Natural killer cell (primary cell): Measurements from ENCODE around the gene CLEC18A. TPM values are rescaled to one million over a fixed set of nuclear protein-coding genes. Genes with fewer than 3 reads are reported as not detected.

Source experiments
- ATAC-seq, 3 donors: fragments of 150-1000 bp in 2 of 3; fragments of 200-7000 bp in 1 of 3; cut with Tn5 transposase; 1 replicate in 1 of 3; 2 replicates in 2 of 3; pipeline ENCODE4 v1.10.0; 2021; ENCODE audit warnings: mild to moderate bottlenecking in 2 of 3, moderate library complexity in 2 of 3
- DNase-seq, 2 donors: peaks; one replicate each; pipeline versions ENCODE4 v3.0.0 to v3.0.0-alpha.2; 2013 to 2021; ENCODE audit warnings: mixed read lengths in 1 of 2
- H3K27ac ChIP-seq: one replicate; pipeline ENCODE4 v1.5.1; 2013; ENCODE audit warnings: mild to moderate bottlenecking, low read length
- H3K27me3 ChIP-seq: one replicate; pipeline ENCODE4 v1.6.1; 2013; ENCODE audit warnings: low read length; ENCODE audit not compliant: control insufficient read depth, insufficient read depth
- H3K36me3 ChIP-seq: one replicate; pipeline ENCODE4 v1.6.1; 2013; ENCODE audit warnings: low read length; ENCODE audit not compliant: control insufficient read depth, insufficient read depth
- H3K4me1 ChIP-seq: one replicate; pipeline ENCODE4 v1.6.1; 2013; ENCODE audit warnings: low read length; ENCODE audit not compliant: control insufficient read depth, insufficient read depth
- H3K4me3 ChIP-seq: one replicate; pipeline ENCODE4 v1.5.1; 2013; ENCODE audit warnings: low read length
- H3K9me3 ChIP-seq: one replicate; pipeline ENCODE4 v1.6.1; 2013; ENCODE audit warnings: low read length; ENCODE audit not compliant: control insufficient read depth, insufficient read depth
- H3K27ac Mint-ChIP-seq, 2 donors: one replicate each; pipeline ENCODE4 v1.8.0; 2022; ENCODE audit warnings: mild to moderate bottlenecking in 2 of 2, mixed read lengths in 2 of 2, moderate library complexity in 1 of 2
- H3K27me3 Mint-ChIP-seq, 2 donors: one replicate each; pipeline ENCODE4 v1.8.0; 2022; ENCODE audit warnings: low read depth in 2 of 2, mixed read lengths in 2 of 2
- H3K36me3 Mint-ChIP-seq: one replicate; pipeline ENCODE4 v1.8.0; 2022; ENCODE audit warnings: mixed read lengths
- H3K4me1 Mint-ChIP-seq, 2 donors: one replicate each; pipeline ENCODE4 v1.8.0; 2022; ENCODE audit warnings: mixed read lengths in 2 of 2
- H3K4me3 Mint-ChIP-seq: one replicate; pipeline ENCODE4 v1.8.0; 2022; ENCODE audit warnings: mild to moderate bottlenecking, moderate library complexity, mixed read lengths
- H3K9me3 Mint-ChIP-seq, 2 donors: one replicate each; pipeline ENCODE4 v1.8.0; 2022; ENCODE audit warnings: mixed read lengths in 2 of 2
- WGBS: methylation state at CpG from one replicate; pipeline ENCODE4 v1.1.7; 2013; ENCODE audit warnings: missing lambda C conversion rate; ENCODE audit not compliant: insufficient coverage; 5-methylcytosine and 5-hydroxymethylcytosine counted together
- intact Hi-C: fragments of 100-400 bp; cut with micrococcal nuclease; formaldehyde crosslinking; loops from one replicate; pipeline ENCODE4 v1.14.2; 2022
- total RNA-seq, 4 donors: library from RNA; stranded (reverse); fragments of 120-200 nt in 1 of 4; gene quantifications; one replicate each; pipeline versions ENCODE4 v1.2.3 to v1.2.4, GENCODE V29; 2013 to 2022
- TF ChIP-seq, protein P1 (sequence below): fragments of 200-600 bp; IDR thresholded peaks from one replicate; pipeline ENCODE4 v1.8.0; 2022; ENCODE audit warnings: antibody characterized with exemption

CLEC18A gene
- total RNA-seq, 3 donors from 2014 or later (not counting 1 experiment from before 2014, with no cell fraction given) = 2.3 to 2.7 (median 2.4) TPM

DNA sequence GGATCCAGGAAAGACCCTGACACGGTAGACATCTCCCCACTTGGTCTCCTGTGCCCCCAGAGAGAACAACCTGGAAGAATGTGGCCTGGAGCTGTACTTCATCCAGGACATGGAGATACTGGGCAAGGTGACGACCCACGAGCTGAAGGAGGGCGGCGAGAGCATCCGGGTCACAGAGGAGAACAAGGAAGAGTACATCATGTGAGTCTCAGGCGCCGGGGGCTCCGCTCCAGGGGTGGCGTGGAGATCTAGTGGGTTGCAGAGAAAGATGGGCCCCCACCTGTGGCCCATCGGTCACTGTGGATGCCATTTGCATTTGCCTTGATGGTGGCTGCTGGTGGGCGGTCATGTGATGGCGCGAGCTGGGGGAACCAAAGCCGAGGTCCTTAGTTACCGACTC lies 14.9 kb upstream of the CLEC18A start:
- ATAC-seq = no peak
- no peaks in the 10 kb centered on the region for H3K9me3 Mint-ChIP-seq
- H3K36me3 Mint-ChIP-seq = no peaks in the 10 kb centered on the region
- H3K27ac Mint-ChIP-seq = no peak overlapping the region
- Histone ChIP-seq H3K36me3 (peaks cover 87% of the 10 kb centered on the region), H3K27me3 (no peaks in the 10 kb centered on the region), H3K4me1 (no peaks in the 10 kb centered on the region), H3K27ac (no peak overlapping the region), H3K9me3 (no peaks in the 10 kb centered on the region), H3K4me3 (no peak overlapping the region)
- WGBS = 96% methylated on average over 16 of the region's 16 CpGs
- DNase-seq = no peak
- H3K27me3 Mint-ChIP-seq = no peaks in the 10 kb centered on the region
- no peak overlapping the region for H3K4me3 Mint-ChIP-seq
- intact Hi-C loops = no loop called here
- TF ChIP-seq, protein P1, sequence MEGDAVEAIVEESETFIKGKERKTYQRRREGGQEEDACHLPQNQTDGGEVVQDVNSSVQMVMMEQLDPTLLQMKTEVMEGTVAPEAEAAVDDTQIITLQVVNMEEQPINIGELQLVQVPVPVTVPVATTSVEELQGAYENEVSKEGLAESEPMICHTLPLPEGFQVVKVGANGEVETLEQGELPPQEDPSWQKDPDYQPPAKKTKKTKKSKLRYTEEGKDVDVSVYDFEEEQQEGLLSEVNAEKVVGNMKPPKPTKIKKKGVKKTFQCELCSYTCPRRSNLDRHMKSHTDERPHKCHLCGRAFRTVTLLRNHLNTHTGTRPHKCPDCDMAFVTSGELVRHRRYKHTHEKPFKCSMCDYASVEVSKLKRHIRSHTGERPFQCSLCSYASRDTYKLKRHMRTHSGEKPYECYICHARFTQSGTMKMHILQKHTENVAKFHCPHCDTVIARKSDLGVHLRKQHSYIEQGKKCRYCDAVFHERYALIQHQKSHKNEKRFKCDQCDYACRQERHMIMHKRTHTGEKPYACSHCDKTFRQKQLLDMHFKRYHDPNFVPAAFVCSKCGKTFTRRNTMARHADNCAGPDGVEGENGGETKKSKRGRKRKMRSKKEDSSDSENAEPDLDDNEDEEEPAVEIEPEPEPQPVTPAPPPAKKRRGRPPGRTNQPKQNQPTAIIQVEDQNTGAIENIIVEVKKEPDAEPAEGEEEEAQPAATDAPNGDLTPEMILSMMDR = no peak
- no peaks in the 10 kb centered on the region for H3K4me1 Mint-ChIP-seq

DNA sequence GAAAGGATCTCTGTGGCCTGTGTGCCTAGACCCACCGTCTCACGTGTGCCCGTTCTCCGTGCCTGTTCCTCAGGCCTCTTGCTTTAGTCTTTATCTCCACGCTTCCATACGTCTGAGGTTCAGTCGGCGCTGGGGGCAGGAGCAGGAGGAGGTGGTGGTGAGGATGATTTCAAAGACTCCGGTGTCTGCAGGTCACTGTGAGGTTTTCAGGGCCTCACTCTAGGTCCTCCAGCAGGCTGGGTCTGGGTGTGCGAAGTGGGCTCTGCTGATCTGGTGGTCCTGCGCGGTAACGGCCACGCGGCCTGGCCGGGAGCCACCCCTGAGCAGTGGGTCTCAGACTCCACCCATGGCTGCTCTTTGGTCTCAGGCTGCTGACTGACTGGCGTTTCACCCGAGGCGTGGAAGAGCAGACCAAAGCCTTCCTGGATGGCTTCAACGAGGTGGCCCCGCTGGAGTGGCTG lies 14.4 kb upstream of the CLEC18A start:
- ATAC-seq (no peak), DNase-seq (no peak)
- Mint-ChIP-seq H3K36me3 (no peaks in the 10 kb centered on the region), H3K27me3 (no peaks in the 10 kb centered on the region), H3K27ac (no peak overlapping the region), H3K4me3 (no peak overlapping the region), H3K4me1 (no peaks in the 10 kb centered on the region), H3K9me3 (no peaks in the 10 kb centered on the region)
- H3K36me3 ChIP-seq = peaks cover 84% of the 10 kb centered on the region
- H3K4me3 ChIP-seq = no peak overlapping the region
- 98% methylated on average over 21 of the region's 21 CpGs for WGBS
- H3K27me3 ChIP-seq = no peaks in the 10 kb centered on the region
- no peaks in the 10 kb centered on the region for H3K4me1 ChIP-seq
- TF ChIP-seq, protein P1 = no peak
- intact Hi-C loops = no loop called here
- H3K27ac ChIP-seq = no peak overlapping the region
- H3K9me3 ChIP-seq = no peaks in the 10 kb centered on the region

DNA sequence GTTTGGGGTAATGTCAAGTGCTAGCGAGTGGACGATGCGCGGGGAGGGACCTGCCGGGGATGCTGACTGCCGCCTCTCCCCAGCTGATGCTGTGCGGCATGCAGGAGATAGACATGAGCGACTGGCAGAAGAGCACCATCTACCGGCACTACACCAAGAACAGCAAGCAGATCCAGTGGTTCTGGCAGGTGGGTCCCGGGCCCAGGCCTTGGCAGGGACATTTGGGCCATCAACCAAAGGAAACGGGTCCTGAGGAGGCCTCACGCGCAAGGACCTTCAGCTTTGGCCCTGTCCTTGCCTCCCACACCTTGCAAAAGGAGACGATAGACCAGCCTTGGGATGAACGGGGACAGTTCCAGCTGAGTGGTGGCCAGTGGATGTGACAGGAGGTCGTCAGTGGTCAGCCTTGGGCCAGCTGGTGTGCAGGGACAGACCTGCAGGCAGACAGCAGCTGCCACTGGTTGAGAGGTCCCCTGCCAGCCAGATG lies 13.6 kb upstream of the CLEC18A start:
- Mint-ChIP-seq H3K9me3 (no peaks in the 10 kb centered on the region), H3K27ac (no peak overlapping the region), H3K27me3 (no peaks in the 10 kb centered on the region), H3K4me3 (no peak overlapping the region), H3K36me3 (no peaks in the 10 kb centered on the region), H3K4me1 (no peaks in the 10 kb centered on the region)
- TF ChIP-seq, protein P1 = no peak
- Histone ChIP-seq H3K27ac (no peak overlapping the region), H3K27me3 (no peaks in the 10 kb centered on the region), H3K9me3 (no peaks in the 10 kb centered on the region), H3K36me3 (peaks cover 79% of the 10 kb centered on the region), H3K4me3 (no peak overlapping the region), H3K4me1 (no peaks in the 10 kb centered on the region)
- intact Hi-C loops = no loop called here
- ATAC-seq (no peak), DNase-seq (no peak)
- 98% methylated on average over 16 of the region's 16 CpGs for WGBS
